NCI-H2196 (cell line): Measurements from ENCODE around the gene LGALS14.

Source experiments
- DNase-seq: peaks from one replicate; lab custom pipeline; 2025; ENCODE audit not compliant: unreplicated experiment; lab: John Stamatoyannopoulos, UW

The LGALS14 gene

GRCh38 chr19:39745643-39746042 lies 41.4 kb downstream of the LGALS14 start:
- no peak for DNase-seq

- DNase-seq = no peak
These were observed 42.7 kb downstream of the LGALS14 start for GRCh38 chr19:39746836-39747529.

- no peak for DNase-seq
These were observed 45.7 kb downstream of the LGALS14 start for GRCh38 chr19:39749981-39750380.

- no peak for DNase-seq
These were observed 48.1 kb downstream of the LGALS14 start for GRCh38 chr19:39752390-39752789.

- no peak for DNase-seq
These were observed 48.5 kb downstream of the LGALS14 start for GRCh38 chr19:39752795-39753194.

- DNase-seq = no peak
These were observed 50.3 kb downstream of the LGALS14 start for GRCh38 chr19:39754544-39754943.

- DNase-seq = no peak
These were observed 50.7 kb downstream of the LGALS14 start for GRCh38 chr19:39754971-39755370.
